Measurements from ENCODE around the gene CDH13. TPM values are rescaled to one million over a fixed set of nuclear protein-coding genes. Genes with fewer than 3 reads are reported as not detected.

CDH13 gene
- total RNA-seq, 1 donor from 2014 or later: 2.3 TPM

GRCh38 chr16:83392743-83393142 is 766.0 kb downstream of the CDH13 start:
- TF ChIP-seq CTCF (IDR thresholded peaks at IDR 0.05; ENCODE audit: unreplicated experiment): no peak
- H3K27ac Mint-ChIP-seq (ENCODE audit: unreplicated experiment): no peak overlapping the region
- H3K27me3 Mint-ChIP-seq (ENCODE audit: unreplicated experiment): peaks cover 4% of the 10 kb centered on the region

GRCh38 chr16:83393196-83393981 is 766.6 kb downstream of the CDH13 start:
- no peak for DNase-seq (ENCODE audit: low spot score)
- TF ChIP-seq CTCF (IDR thresholded peaks at IDR 0.05; ENCODE audit: unreplicated experiment): peak; percentile 16
- Mint-ChIP-seq H3K36me3 (ENCODE audit: low read depth, unreplicated experiment) (no peaks in the 10 kb centered on the region), H3K4me3 (ENCODE audit: unreplicated experiment) (no peak overlapping the region), H3K27ac (ENCODE audit: unreplicated experiment) (no peak overlapping the region), H3K4me1 (ENCODE audit: unreplicated experiment) (no peaks in the 10 kb centered on the region), H3K27me3 (ENCODE audit: unreplicated experiment) (peaks cover 4% of the 10 kb centered on the region), H3K9me3 (ENCODE audit: unreplicated experiment) (no peaks in the 10 kb centered on the region)

More at GRCh38 chr16:83392743-83393142, 766.0 kb downstream of the CDH13 start:
- no peak overlapping the region for H3K4me3 Mint-ChIP-seq (ENCODE audit: unreplicated experiment)
- H3K4me1 Mint-ChIP-seq (ENCODE audit: unreplicated experiment): no peaks in the 10 kb centered on the region
- no peak for DNase-seq (ENCODE audit: low spot score)
- H3K9me3 Mint-ChIP-seq (ENCODE audit: unreplicated experiment): no peaks in the 10 kb centered on the region
- H3K36me3 Mint-ChIP-seq (ENCODE audit: low read depth, unreplicated experiment): no peaks in the 10 kb centered on the region

GRCh38 chr16:83397601-83398291 is 771.0 kb downstream of the CDH13 start:
- H3K27me3 Mint-ChIP-seq (ENCODE audit: unreplicated experiment): peaks cover 3% of the 10 kb centered on the region
- DNase-seq (ENCODE audit: low spot score): no peak
- no peak overlapping the region for H3K27ac Mint-ChIP-seq (ENCODE audit: unreplicated experiment)
- no peaks in the 10 kb centered on the region for H3K4me1 Mint-ChIP-seq (ENCODE audit: unreplicated experiment)
- H3K4me3 Mint-ChIP-seq (ENCODE audit: unreplicated experiment): no peak overlapping the region
- no peaks in the 10 kb centered on the region for H3K36me3 Mint-ChIP-seq (ENCODE audit: low read depth, unreplicated experiment)
- no peaks in the 10 kb centered on the region for H3K9me3 Mint-ChIP-seq (ENCODE audit: unreplicated experiment)
- no peak for TF ChIP-seq CTCF (IDR thresholded peaks at IDR 0.05; ENCODE audit: unreplicated experiment)

- H3K27me3 Mint-ChIP-seq (ENCODE audit: unreplicated experiment): peaks cover 2% of the 10 kb centered on the region
- DNase-seq (ENCODE audit: low spot score): peak; percentile 3
- no peaks in the 10 kb centered on the region for H3K36me3 Mint-ChIP-seq (ENCODE audit: low read depth, unreplicated experiment)
- H3K4me1 Mint-ChIP-seq (ENCODE audit: unreplicated experiment): no peaks in the 10 kb centered on the region
- H3K9me3 Mint-ChIP-seq (ENCODE audit: unreplicated experiment): no peaks in the 10 kb centered on the region
- TF ChIP-seq CTCF (IDR thresholded peaks at IDR 0.05; ENCODE audit: unreplicated experiment): no peak
- H3K4me3 Mint-ChIP-seq (ENCODE audit: unreplicated experiment): no peak overlapping the region
- no peak overlapping the region for H3K27ac Mint-ChIP-seq (ENCODE audit: unreplicated experiment)
Measured at GRCh38 chr16:83400234-83400633, 773.5 kb downstream of the CDH13 start.

Data from endothelial cell (in vitro differentiated cells).